HG03457 (cell line): Measurements from ENCODE around the gene RASGRF1.
"Not testable (repeated sequence)": the region's sequence is repeated elsewhere in the genome, so short reads cannot be mapped to it uniquely, and the experiment has no call there.

Experiments used
- ATAC-seq: cut with Tn5 transposase; IDR thresholded peaks from one replicate; pipeline ENCODE4 v1.9.1; 2021; ENCODE audit warnings: moderate number of reproducible peaks; ENCODE audit not compliant: unreplicated experiment

The RASGRF1 gene

DNA sequence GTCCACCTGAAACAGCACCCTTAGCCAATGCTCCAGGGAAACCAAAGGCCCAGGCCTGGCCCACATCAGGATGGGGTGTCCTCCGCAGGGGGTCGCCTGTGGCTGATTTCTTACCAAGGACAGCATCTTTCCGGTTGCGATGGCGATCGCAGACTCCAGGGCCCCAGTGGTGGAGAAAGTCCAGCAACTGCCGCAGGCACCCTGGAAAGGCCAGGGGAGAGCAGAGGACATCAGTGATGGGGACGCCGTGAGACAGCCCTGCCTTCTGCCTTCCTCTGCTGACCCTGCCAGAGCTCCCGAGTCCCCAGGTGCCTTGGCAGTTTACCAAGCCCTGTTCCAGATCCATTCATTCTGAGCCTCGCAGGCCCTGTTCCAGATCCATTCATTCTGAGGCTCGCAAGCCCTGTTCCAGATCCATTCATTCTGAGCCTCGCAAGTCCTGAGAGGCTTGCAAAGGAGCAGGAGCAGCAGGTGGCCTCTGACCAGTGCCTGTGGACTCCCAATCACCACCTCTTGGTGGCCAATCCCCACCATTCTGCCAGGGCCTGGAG is 158.2 kb downstream of the RASGRF1 start:
- no peak for ATAC-seq

DNA sequence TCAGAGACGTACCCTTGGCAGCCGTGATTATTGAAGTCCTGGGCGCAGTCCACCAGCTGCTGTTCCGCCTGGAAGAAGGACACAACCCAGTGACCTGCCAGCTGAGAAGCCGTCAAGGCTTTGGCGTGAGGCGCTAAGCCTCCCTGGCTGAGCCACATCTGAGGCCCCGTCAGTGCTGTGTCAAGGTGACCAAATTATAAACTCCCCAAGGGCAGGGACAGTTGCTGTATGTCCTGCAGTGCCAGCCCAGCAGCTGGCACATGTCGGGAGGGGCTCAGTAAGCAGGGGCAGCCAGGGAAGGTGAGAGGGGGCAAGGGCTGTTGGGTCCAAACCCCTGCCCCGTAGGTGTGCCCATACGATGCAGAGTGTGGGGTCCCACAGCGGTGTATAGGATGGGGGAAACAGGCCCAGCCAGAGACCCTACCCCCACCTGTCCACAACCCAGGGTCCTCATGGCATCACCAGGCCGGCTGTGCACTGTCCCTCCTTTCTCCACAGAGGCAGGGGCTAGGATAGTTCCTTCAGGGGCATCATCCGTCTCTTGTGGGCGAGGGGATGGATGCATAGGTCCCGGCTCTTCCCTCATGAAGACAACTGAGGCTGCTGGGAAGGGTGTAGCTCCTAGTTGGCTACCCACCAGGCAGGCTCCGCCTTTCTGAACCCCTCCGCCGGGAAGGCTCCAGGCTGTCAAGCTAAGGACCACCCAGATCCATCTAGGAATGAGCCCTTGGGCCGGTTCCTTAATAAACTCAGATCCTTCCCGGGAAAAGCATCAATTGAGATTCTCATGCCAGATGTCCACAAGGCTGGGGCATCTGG is 158.9 kb downstream of the RASGRF1 start:
- ATAC-seq = no peak

DNA sequence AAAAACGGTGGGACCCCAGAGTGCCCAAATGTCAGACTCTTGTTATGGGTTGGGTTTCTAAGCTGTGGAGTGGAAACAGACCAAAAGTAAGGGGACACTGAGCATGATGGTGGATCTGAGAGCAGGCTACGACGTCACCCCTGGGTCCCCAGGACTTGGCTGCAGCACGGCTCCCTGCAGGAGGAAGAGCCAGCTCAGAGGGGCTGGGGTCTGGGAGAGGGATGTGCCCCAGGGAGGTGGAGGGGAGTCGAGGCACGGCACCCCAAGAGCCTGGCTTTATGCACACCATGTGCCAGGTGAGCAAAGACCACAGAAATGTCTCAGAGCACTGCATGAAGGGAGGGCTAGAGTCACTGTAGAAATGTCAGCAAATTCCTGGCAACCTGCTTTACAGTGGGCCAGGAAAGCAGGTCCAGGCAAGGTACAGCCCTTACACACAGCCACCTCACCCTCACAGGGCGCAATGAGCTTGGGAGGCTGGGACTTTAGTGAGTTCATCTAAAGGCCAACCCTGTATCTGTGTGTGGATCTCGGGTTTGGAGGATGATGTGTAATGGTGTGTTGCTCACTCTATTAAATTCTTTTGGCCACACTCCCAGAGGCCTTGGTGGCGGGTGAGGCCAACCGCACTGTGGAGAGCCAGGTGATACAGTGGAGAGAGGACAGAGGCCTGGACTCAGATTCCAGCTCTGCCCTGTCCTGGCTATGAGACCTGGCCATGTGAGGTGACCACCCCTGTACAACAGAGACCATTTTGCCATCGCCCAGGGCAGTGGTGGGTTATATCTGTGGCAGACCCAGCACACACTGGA is 159.8 kb downstream of the RASGRF1 start:
- ATAC-seq = no peak

DNA sequence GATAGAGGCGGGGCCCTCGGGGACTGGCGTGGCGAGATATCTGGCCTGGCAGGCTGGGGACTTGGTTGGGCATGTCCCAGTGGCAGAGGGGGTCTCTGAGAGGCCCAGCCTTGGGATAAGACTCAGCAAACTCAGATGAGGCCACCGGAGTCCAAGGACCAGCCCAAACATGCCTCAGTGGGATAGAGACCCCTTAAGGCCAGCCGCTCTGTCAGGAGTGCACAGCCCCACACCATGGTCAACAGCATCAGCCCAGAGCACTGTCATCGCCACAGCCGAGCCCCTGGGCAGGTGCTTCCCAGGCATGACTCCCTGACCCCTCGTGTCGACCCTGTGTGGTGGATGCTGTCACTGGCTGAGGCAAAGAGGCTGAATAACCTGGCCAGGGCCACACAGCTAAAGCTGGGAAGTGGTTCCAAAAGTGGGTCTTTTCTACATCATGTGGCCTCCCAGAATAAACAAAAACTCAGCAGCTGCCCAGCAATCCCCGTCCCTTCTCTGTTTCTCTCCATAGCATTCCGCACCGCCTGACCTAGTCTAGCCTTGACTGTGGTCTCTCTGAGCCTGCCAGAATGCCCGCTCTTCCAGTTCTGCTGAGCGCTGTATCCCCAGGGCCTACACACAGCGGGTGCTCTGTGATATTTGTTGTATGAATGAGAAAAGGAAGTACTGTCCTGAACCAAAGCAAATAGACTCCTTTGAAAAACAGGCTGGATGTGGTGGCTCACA is 160.9 kb downstream of the RASGRF1 start:
- no peak for ATAC-seq

DNA sequence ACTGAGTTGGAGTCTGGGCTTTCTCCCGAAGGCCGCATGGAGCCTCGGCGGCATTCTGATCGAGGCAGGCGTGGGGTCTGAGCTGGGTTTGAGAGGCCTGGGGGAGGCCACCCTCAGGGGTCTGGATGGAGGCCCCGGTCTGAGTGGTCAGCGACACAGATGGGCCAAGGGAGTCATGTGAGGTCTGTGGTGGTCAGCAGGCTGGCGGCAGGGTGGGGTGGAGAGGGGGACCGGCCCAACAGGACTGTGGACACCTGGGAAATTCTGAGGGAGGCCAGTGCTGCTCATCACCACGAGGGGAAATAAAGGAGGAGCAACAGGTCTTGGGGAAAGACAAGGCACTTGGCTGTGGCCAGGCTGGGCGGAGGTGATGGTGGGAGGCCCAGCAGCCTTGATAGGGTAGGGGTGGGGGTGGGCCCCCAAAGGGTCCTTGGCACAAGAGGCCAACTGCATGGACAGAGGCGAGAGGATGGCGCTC is 161.9 kb downstream of the RASGRF1 start:
- no peak for ATAC-seq

GRCh38 chr15:78928176-78928575 is 162.4 kb downstream of the RASGRF1 start:
- ATAC-seq = not testable (repeated sequence)

- no peak for ATAC-seq
Observed at GRCh38 chr15:78927077-78927790, 163.3 kb downstream of the RASGRF1 start.

DNA sequence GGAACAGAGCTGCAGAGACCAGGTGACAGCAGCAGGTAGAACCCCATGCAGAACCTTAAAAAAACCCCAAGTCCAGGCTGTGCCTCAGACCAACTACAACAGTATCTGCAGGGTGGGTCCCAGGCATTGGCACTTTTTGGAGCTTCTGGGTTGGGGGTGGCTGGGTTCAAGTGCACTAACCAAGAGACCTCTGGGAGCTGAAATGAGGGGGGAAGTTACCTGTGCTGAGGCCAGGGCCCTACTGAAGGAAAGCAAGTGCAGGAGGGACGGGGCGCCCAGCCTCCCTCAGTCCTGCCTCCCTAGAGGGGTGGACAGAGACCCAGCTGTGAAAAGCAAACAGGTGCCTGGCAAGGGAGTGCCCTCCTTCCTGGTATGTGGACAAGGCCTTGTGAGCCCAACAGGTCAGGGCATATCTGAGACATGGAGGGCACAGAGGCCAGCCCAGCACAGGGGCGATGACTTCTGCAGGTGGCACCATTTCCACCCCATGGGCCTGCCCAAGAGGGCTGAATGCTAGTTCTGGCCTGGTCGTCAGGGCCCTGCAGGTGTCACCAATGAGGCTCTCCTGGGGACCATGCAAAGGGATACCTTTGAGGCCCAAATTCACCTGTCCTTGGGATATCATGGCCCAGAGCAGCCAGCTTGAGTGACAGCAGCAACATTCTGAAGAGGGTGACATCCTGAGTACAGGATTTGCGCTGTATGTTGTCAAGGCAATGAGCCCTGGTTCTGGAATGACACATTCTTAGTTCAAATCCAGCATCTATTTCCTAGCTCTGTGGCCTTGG is 164.4 kb downstream of the RASGRF1 start:
- ATAC-seq = no peak

DNA sequence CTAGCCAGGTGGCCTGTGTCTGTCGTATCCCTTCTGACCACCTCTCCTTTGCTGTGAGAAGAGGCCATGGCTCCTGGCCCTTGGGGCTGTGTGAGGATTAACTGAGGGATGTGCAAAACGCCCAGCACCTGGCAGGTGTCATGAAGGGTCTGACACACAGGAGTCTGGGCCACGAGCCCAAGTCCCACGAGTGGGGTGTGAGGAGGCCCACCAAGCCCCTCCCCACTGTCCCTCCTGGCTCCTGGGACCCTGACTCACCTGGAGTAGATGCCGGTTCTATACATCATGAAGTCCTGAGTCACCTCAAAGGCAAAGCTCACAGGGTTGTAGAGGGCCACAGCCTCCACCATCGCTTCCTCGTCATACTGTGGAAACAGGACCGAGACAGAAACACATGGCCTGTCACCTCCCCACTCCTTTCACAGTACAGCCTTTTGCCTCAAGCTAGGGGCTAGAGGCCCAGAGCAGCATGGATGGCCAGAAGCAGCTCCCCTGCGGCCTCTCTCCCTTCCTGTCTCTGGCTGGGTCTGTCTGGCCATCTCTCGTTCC is 165.4 kb downstream of the RASGRF1 start:
- ATAC-seq = no peak

DNA sequence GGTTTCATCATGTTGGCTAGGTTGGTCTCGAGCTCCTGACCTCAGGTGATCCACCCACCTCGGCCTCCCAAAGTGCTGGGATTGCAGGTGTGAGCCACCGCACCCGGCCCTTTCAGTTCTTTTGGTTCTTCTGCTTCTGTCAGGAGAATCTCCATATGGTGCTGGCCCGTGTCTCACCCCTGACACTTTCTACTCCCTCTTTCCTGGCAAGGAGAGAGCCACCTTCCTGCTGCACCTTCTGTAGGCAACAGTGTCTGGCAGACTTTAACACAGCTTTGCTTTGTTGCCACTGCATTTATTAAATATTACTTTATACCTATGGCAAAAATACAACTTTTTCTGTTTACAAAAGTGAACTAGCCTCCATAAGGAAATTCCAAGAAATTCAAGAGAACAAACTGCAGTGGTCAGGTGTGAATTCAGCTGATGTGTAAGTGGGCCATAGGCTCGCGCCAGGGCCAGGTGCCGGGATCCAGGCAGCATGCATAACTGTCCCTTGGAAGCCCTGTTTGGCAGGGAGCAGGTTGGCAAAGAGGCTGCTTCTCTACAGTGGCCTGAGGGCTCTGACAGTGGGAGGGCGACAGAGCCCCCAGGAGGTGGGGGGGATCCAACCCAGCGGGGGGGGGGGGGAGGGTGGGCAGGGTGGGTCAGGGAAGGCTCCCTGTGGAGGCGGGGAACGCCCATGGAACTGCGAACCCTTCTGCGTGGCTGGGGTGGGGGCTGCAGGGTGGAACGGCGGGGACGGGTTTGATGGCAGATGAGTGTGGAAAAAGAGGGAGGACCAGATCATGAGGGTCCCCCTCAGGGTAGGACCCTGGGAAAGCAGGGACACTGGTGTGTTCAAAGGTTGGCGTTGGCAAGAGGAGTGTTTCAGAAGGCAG is 166.9 kb downstream of the RASGRF1 start:
- ATAC-seq = no peak

- no peak for ATAC-seq
Observed at GRCh38 chr15:78923015-78923414, 167.6 kb downstream of the RASGRF1 start.

DNA sequence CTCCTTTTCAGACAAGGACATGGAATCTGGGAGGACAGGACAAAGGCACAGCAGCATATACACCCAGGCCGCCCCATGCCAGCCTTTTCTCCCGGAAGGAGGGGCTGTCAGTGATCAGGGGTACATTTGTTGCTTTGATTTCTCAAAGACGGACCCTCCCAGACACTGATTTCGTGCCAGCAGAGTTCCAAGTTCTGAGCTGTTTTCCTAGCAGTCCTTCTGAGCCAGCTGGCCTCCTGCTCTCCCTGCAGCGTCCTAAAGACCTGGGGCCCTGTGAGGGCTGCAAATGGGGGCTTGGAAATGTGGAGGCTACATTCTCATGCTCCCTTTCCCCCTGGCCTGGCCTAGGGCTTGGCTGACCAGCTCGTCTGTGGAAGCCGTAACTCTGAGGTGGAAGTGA is 168.1 kb downstream of the RASGRF1 start:
- no peak for ATAC-seq

DNA sequence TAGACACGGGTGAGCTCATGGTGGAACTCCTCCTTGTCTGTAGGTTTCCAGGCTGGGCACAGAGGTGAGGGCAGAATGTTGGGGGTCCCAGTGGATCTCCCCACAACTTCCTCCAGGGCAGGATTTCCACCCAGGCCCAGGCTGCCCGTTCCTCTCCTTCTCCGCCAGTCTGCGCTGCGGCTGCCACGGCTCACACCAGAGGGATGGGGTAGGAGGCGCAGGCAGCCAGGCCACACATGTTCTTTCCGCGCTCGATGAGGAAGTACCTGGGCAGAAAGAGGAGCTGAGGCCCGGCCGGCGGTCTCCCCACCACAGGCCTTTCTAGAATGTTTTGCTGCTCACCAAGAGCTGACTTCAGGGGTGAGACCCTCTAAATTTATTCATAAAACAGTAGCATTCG is 168.6 kb downstream of the RASGRF1 start:
- ATAC-seq = no peak

DNA sequence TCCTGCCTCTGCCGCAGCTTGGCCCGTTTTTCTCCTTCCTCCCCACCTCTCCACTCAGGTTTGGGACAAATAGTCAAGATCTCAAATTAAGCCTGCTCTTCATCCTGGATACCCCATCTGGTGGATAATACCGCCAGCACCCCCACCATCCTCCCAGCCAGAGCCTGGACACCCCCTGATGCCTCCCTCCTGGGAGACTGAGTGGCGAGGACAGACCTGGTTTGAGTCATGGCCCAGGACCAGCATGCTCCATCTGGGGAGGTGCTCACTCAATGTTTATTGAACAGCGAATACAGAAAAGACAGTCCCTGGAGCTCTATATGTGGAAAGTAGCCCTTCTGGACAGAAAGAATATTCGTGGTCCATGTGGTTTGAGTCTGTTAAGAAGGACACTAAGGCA is 169.1 kb downstream of the RASGRF1 start:
- no peak for ATAC-seq

GRCh38 chr15:78917888-78918287 is 172.7 kb downstream of the RASGRF1 start:
- no peak for ATAC-seq

DNA sequence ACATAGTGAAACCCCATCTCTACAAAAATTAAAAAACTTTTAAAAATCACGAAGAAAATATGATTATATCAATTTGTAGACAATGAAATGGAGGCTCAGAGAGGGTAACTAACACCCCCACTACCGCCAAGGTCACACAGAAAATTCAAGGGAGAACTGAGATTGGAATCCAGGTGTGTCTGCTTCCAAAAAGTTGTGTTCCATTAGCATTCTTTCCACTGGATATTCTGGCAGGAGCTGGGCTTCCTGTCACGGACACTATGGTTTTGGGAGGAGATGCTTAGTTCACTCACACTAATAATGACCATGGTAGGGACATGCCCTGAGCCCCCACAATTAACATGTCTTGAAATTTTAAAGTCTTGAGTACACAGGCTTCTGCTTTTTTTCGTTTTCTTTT is 174.5 kb downstream of the RASGRF1 start:
- ATAC-seq = no peak

- no peak for ATAC-seq
Observed at GRCh38 chr15:78915341-78916087, 175.1 kb downstream of the RASGRF1 start.
